ENCODE data around the gene PDCD7.
"Not testable (repeated sequence)": the region's sequence is repeated elsewhere in the genome, so short reads cannot be mapped to it uniquely, and the experiment has no call there.

The PDCD7 gene

GRCh38 chr15:65091946-65092770, 41.5 kb downstream of the PDCD7 start:
- DNase-seq (ENCODE audit: low read depth) = no peak

- no peak for DNase-seq (ENCODE audit: low read depth)
Measured at GRCh38 chr15:65089206-65089824, 44.3 kb downstream of the PDCD7 start.

GRCh38 chr15:65088643-65089021, 45.0 kb downstream of the PDCD7 start:
- no peak for DNase-seq (ENCODE audit: low read depth)

- peak; percentile 5 for DNase-seq (ENCODE audit: low read depth)
Measured at GRCh38 chr15:65087873-65088642, 45.5 kb downstream of the PDCD7 start.

- no peak for DNase-seq (ENCODE audit: low read depth)
Measured at GRCh38 chr15:65087411-65087810, 46.2 kb downstream of the PDCD7 start.

- DNase-seq (ENCODE audit: low read depth) = no peak
Measured at GRCh38 chr15:65086680-65087111, 46.9 kb downstream of the PDCD7 start.

- no peak for DNase-seq (ENCODE audit: low read depth)
Measured at GRCh38 chr15:65085990-65086679, 47.5 kb downstream of the PDCD7 start.

GRCh38 chr15:65085207-65085753, 48.3 kb downstream of the PDCD7 start:
- DNase-seq (ENCODE audit: low read depth) = no peak

GRCh38 chr15:65084500-65085206, 49.0 kb downstream of the PDCD7 start:
- no peak for DNase-seq (ENCODE audit: low read depth)

- DNase-seq (ENCODE audit: low read depth) = no peak
Measured at GRCh38 chr15:65083262-65083701, 50.3 kb downstream of the PDCD7 start.

- no peak for DNase-seq (ENCODE audit: low read depth)
Measured at GRCh38 chr15:65082303-65082953, 51.2 kb downstream of the PDCD7 start.

GRCh38 chr15:65081758-65082157, 51.9 kb downstream of the PDCD7 start:
- DNase-seq (ENCODE audit: low read depth) = no peak

GRCh38 chr15:65081270-65081669, 52.3 kb downstream of the PDCD7 start:
- no peak for DNase-seq (ENCODE audit: low read depth)

GRCh38 chr15:65079580-65079979, 54.0 kb downstream of the PDCD7 start:
- DNase-seq (ENCODE audit: low read depth) = no peak

GRCh38 chr15:65077981-65078352, 55.6 kb downstream of the PDCD7 start:
- DNase-seq (ENCODE audit: low read depth) = no peak

- DNase-seq (ENCODE audit: low read depth) = no peak
Measured at GRCh38 chr15:65077291-65077980, 56.2 kb downstream of the PDCD7 start.

- DNase-seq (ENCODE audit: low read depth) = no peak
Measured at GRCh38 chr15:65076486-65077290, 56.9 kb downstream of the PDCD7 start, which contains the start of gene KBTBD13. TSS of gene KBTBD13 (plus strand) at chr15:65076746. CDS start at chr15:65076816, 70 bp downstream.

- not testable (repeated sequence) for DNase-seq (ENCODE audit: low read depth)
Measured at GRCh38 chr15:65075607-65076395, 57.8 kb downstream of the PDCD7 start.
